Measurements from ENCODE around the gene PDGFC.

PDGFC gene

DNA sequence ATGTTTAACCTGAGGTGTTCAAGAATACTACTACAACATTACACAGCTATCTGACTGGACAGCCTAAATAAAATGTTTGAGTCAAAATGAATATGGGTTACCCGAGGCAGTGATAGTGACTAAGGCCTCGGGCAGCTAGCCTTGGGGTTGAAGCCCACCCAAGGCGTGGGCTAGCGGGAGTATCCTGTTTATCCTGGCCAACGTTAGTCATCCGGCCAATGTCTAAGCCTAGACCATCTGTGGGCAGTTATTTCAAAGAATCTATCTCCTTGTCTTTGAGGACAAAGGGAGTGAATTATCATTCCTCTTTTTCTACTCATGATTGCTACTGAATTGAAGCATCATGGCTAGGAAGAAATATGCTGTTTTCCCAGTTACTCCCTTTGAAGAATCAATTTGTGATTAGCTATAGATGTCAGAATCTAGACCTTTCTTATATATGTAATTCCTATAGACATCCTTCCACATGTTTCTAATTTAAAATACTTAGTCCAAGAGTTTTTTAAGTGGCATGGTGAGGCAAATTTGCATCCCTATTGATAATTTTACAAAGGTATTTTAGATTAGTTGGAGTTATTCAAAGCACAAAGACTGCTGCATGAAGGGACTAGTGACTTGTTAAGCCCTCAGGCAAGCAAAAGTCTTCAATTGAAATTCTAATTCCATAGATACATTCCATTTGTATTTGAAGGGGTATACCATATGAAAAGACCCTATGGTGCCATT is 6.0 kb upstream of the PDGFC start:
- Histone ChIP-seq H3K27ac (no peak overlapping the region), H3K4me3 (no peak overlapping the region)

DNA sequence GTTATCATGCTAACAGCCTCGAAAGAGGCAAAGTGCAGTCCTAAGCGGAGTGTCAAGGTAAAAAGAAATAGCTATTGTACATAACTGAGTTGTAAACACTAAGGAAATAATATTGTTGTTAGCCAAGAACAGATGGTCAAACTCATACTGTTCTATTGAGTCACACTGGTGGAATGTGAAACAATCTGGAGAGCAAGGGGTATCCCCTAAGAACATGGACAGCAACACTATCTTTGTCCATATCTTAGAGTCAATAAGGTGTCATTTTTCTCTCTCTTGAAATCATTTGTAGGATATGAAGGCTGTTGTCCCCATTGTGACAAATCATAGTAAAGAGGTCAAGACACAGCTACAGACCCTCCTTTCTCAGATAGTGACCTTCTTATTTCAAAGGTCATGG is 4.5 kb upstream of the PDGFC start:
- Histone ChIP-seq H3K27ac (no peak overlapping the region), H3K4me3 (no peak overlapping the region)

DNA sequence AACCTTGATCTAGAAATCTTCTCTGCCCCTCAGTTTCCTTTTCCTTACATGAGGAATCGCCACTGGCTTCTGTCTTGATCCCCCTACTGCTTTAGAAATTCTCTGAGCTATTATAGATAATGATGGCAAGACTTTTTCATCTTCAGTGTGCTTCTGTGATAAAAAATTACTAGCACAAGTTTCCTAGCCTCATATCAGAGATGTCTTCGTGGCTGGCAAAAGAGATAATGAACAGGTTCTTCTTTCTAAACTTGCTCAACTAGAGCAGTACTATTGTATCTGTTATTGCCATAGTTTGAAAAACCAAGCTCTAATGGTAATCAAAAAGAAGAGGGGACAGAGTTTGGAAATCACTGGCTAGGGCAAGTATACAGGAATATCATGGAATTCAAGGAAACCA is 4.1 kb upstream of the PDGFC start:
- no peak overlapping the region for H3K27ac ChIP-seq
- H3K4me3 ChIP-seq = no peak overlapping the region

DNA sequence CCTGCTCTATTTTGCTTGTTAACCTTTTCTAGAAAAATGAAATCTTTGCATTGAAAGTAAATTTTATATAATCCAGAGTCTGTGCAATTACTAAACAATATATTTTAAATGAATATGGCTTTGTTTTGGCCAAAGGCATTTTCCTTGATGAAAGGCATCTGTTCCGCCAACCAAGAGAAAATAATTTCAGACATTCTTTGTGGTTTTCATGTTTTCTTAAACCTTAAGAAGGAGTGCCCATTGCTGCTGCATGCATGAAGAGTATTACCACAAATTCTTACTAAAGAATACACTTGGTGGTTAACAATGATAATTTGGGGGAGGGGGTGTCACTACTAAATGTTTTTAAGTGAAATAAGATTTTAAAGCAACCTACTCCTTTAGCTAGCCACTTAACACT is 2.7 kb upstream of the PDGFC start:
- H3K27ac ChIP-seq = no peak overlapping the region
- no peak overlapping the region for H3K4me3 ChIP-seq

DNA sequence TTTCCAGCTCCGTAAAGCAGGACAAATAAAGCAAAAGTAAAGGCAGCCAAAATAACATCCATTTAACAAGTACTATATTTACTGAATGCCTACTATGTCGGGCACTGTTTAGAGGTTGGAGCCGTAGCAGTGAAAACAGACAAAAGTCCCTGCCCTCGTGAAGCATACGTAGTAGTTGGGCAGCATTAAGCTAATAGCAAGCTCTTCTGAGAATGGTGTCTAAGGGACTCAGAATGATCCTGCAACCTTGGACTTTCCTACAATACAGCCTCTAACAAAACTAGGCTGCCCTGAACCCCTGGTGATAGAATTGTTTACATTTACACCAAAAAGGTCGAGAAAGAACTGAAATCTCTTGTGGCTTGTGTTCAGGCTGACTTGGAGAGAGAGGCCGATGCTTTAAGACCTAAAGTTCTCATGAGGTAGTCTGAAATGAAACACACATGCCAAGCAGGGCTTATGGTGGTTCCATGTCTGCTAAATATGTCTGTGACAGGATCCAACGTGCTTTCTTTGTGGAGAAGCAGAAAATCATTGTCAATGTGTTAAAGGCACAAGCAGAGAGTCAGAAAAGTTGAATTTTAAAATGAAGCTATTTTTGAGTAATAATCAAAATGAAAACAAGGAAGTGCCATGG is 898 bp upstream of the PDGFC start:
- Histone ChIP-seq H3K27ac (peak overlapping the region in 16 of 21 experiments; percentile 5 to 92 (median 82)), H3K4me3 (peak overlapping the region in 5 of 7 experiments; percentile 52 to 77 (median 65))

DNA sequence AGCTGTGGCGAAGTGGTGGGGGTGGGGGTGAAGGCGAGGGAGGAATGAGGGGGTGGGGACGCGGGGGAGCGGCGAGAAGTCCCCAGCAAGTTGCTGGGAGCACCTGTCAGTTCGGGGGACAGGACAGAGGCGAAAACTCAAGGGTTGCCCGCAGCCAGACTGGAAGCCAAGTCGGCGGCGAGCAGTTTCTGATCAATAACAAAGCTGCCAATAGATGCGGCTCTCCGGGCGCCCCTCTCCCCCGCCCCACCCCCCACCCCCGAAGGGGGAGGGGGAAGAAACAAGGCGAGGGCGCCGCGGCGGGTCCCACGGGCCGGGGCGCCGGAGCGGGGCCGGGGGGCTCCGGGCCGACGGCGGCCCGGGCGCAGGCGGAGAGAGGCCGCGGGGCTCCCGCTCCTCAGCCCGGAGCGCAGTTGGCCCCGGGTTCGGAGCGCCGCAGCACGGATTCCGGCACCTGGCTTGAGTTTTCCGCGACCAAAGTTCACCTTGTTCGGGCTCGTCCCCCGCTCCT is 379 bp downstream of the PDGFC start:
- H3K4me3 ChIP-seq = peak overlapping the region; percentile 52 to 77 (median 65)
- H3K27ac ChIP-seq = peak overlapping the region; percentile 39 to 92 (median 82)

DNA sequence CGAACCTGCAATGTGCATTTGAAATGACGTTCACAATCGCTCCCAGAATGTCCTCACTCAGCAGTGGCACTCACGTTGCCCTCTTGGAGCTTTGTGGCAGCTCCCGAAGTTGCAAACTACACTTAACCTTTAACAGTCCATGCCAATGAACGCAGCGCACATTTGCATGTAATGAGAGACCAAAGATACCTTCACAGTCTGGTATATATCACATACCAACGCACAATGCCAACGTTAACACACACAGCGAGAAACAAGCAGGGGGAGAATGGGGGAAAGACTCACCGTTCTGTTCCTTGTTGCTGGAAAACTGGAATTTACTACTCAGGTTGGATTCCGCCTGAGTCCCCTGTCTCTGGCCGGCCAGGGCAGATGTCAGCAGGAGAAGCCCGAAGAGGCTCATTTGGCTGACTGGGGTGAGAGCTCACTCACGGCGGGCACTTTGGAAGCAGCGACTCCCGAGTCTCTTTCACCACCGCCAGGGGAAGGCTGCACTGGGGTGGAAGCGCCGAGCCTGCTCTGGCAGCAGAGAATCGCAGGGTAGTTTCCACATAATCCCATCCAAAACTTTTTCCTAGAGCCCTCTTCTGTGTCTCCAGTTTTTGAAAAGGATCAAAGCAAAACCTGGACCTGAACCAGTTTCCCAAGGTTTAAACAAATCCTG is 966 bp downstream of the PDGFC start:
- H3K4me3 ChIP-seq = peak overlapping the region; percentile 52 to 77 (median 65)
- peak overlapping the region in 20 of 21 experiments; percentile 39 to 92 (median 82) for H3K27ac ChIP-seq

DNA sequence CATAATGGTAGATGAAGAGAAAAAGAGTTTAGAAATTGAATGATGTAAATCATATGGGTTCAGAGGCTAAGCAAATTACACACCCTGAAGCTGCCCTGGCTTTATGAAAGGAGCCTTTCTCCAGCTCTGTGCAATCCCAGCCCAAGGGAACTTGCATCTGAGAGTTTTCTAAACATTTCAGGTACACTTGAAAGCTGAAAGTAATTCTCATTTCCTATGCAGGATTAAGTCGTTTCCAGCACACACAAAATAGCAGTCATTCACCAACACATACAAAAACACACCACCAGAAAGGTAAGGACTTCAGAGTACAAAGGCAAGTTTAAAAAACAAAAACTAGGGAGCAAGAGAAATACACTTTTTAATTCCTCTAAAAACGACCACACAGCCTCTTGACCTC is 1.7 kb downstream of the PDGFC start:
- peak overlapping the region in 13 of 21 experiments; percentile 9 to 91 (median 82) for H3K27ac ChIP-seq

DNA sequence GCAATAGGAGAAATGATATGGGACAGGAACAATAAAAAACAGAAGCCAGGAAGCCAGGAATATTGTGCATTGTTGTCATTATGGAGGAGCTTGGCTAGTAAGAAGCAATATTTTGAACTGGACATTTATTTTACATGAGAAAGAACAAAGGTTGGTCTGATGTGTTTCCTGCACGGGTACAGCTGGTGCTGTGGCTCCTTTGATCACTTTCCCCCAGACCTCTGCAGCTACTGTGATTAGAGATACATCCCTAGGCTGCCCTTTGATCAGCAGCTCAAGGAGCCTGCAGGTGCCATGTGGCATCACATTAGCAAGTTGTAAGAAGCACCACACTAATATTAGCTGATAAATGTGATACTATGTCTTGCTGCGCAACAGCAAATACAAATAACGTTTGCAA is 2.5 kb downstream of the PDGFC start:
- peak overlapping the region in 2 of 7 experiments; percentile 71 to 77 for H3K4me3 ChIP-seq

More for the DNA sequence above, 1.7 kb downstream of the PDGFC start:
- H3K4me3 ChIP-seq = peak overlapping the region; percentile 52 to 77 (median 65)

DNA sequence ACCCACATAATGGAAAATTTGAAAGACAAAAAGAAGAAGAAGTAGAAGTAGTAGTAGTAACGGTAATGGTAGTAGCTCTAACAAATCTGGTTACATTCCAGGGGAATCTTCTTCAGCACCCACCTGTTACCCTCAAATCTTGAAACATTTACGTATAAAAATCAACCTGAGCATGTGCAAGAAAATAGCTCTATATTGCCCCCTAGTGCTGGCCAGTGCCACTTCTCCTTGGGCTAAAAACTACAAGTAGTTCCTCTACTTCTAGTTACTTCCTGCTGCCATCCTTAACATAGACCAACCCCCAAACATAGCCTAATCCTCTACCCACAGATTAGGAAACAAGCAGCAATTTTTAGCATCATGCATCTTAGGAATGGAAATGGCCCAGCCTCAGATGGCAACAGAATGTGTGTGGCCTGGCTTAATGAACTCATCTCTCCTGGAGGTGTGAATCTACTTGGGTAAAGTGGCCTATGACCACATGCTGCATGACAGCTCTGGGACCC is 3.1 kb downstream of the PDGFC start:
- Histone ChIP-seq H3K27ac (peak overlapping the region in 1 of 21 experiments; percentile 24), H3K4me3 (peak overlapping the region in 1 of 7 experiments; percentile 77)

More for the DNA sequence above, 2.5 kb downstream of the PDGFC start:
- H3K27ac ChIP-seq = peak overlapping the region in 1 of 21 experiments; percentile 24

DNA sequence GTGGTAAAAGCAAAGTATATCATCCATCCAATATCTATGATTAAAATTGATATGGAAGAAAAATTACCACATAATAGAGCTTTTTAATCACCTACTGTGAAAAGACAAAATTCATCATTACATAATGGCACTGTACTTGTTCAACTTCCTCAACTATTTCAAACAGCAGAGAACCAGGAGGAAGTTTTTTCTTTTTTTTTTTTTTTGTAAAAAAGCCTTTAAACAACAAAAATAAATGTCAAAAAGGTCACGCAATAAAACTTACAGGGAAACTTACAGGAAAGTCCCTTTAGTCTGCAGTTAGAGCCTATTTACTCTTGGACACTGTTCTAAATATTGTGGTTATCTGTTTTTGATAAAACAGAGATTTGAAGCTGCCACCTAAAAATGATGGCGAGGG is 4.8 kb downstream of the PDGFC start:
- Histone ChIP-seq H3K27ac (no peak overlapping the region), H3K4me3 (no peak overlapping the region)

DNA sequence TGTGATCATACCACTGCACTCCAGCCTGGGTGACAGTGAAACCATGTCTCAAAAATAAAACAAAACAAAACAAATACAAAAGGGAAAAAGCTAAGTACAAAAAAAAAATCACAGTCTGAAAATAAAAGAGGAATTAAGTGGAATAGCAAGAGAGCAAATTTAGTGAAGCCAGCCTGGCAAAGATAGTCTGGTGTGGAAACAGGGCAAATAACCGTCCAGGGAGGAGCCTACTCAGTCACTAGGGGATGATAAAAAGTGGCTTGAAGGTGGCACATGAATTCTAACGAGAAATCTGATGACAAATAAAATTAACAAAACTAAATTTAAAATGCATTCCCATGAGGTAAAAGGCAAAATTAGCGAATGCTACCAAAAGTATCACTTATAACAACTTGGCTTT is 8.2 kb downstream of the PDGFC start:
- Histone ChIP-seq H3K4me3 (no peak overlapping the region), H3K27ac (no peak overlapping the region)

DNA sequence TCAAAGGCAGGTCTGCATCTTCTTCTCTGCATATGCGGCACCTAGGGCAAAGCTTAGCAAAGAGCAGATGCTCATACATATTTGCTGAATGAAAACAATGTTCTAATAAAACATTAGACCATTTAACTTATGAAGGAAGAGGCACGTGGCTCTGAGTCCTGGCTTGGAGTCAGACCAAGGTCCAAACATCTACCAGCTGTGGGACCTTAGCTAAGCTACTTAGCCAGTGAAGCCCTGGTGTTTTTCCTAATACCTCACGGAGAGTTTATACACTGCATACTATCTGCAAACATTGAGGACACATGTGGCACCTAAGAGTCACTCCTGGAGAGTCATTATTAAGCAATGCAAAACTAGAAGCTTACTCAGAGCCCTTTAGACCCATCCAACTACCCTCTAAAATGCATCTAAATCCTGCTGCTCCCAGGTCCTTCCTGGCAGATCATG is 9.0 kb downstream of the PDGFC start:
- peak overlapping the region in 2 of 21 experiments; percentile 12 to 42 for H3K27ac ChIP-seq

DNA sequence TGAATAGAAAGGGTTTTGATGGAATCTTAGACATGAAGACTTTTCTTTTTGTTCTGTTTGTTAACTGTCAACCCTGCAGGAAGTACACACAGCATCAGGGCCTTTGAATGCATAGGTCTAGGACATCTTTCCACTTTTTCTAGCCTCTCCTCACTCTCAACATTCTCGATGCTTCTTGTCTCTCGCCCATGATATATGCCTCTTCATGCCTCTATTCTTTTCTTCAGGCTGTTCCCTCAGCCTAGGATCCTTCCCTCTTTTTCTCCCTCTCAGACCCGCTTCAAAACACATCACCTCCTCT is 9.6 kb downstream of the PDGFC start:
- Histone ChIP-seq H3K4me3 (no peak overlapping the region), H3K27ac (peak overlapping the region in 4 of 21 experiments; percentile 12 to 36 (median 23))

More for the DNA sequence above, 9.0 kb downstream of the PDGFC start:
- H3K4me3 ChIP-seq = no peak overlapping the region

DNA sequence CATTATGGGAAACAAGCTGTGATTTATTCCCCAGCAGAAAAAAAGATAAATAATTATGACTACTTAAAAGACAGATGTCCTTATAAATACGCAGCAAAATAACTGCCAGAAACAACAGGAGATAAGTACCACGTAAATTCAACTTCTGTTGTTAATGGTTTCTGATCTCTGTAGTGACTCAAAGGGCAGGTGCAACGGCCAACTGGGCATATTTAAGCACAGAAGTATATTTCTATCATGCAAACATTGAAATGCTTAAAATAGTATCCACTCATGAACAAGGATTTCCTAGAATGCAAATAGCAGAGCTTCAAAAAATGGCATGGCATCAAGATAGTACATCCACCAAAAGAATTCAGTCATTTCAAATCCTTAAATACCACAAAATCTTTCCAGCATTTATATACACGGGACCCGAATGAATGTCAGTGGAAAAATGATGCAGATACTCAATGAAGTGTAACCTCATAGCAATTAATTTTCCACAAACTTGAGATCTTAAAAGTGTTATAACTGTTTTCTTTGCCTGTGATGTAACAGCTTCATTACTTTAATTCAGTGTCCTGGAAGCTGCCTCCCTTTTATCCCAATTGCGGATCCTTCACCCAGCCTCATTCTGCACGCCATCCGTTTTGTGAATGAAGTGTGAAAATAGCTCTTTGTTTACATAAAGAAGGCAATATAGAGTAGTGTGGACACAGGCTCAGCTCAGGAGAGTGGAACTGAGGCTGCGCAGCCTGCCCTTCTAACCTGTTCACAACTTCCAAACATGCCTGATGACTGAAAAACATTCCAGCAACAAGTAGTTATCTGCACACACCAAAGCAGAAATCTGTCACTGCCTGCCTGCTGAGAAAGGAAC is 10.2 kb downstream of the PDGFC start:
- H3K27ac ChIP-seq = peak overlapping the region in 3 of 21 experiments; percentile 12 to 36 (median 13)
- H3K4me3 ChIP-seq = no peak overlapping the region

DNA sequence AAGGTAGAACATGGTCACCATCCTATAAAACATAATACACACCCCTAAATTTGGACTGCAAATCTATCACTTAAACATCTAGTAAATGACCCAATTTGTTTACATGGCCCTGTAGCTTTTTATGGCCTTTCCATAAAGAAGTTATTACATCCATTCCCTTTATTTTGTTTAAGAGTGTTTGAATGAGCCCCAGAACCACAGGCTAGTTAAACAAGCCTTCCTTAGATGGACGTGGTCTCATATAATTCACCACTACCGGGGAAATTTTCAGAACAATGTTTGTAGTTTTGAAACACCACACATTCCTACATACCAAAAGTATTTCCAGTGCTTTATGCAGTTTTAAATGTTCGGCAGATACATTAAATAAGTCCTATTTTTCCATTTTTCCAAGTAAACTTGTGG is 12.3 kb downstream of the PDGFC start:
- H3K4me3 ChIP-seq = no peak overlapping the region
- H3K27ac ChIP-seq = no peak overlapping the region

DNA sequence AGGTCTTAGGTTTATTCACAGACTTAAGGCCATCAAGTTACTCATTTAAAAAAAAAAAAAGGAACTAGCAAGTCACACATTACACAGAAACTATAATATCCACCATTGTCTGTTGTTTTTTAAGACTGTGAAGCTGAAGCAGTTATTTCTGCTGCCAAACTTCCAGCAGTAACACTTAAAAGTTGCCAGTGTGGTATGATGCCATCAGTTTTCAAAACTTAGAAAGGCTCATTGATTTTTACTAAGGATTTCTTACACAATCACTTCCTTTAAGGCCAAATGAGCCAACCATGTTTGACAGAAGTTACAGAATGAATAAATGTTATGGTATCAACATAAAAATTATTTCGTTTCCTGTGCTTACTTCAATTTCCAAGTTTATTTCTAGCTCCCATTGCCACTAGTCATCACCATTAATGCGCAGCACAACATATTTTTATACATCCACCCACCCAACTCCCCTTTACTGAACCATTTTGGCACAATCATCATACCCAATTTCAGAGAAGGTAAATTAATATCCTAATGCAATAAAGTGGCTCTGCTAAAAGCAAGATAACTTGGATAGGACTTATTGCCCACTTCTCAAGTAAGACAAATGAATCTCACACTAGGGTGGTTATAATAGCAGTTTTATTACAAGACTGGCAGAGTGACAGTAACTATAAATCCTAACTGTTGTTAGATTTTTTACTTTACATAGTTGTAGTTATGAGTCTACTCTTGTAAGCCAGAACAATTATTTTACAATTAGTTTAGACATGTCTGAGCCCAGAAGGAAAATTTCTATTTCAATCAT is 13.1 kb downstream of the PDGFC start:
- Histone ChIP-seq H3K27ac (peak overlapping the region in 1 of 21 experiments; percentile 29), H3K4me3 (no peak overlapping the region)

DNA sequence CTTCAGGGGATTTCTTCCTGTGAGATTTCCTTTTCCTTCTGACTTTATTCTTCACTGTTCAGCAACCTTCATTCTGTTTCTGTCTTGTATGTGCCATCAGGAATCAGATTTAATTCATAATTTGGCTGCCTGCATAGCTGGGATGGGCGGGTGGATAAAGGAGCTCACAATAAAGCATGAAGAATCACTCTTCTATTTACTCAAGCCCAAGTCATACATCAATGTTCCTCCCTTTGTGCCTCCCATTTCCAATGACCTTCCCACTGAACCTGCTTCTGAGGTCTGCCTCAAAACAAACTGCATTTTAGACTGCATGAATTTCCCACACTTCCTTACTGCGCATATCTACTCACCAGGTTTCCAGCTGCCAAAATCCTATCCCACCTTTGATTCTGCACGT is 14.0 kb downstream of the PDGFC start:
- H3K4me3 ChIP-seq = no peak overlapping the region
- no peak overlapping the region for H3K27ac ChIP-seq
